NCI-H128 (cell line): ENCODE data around the gene ZFYVE28.
"Not testable (repeated sequence)": the region's sequence is repeated elsewhere in the genome, so short reads cannot be mapped to it uniquely, and the experiment has no call there.

Experiments
- DNase-seq: peaks from one replicate; lab custom pipeline; 2025; ENCODE audit not compliant: unreplicated experiment; lab: John Stamatoyannopoulos, UW

Gene ZFYVE28

DNA sequence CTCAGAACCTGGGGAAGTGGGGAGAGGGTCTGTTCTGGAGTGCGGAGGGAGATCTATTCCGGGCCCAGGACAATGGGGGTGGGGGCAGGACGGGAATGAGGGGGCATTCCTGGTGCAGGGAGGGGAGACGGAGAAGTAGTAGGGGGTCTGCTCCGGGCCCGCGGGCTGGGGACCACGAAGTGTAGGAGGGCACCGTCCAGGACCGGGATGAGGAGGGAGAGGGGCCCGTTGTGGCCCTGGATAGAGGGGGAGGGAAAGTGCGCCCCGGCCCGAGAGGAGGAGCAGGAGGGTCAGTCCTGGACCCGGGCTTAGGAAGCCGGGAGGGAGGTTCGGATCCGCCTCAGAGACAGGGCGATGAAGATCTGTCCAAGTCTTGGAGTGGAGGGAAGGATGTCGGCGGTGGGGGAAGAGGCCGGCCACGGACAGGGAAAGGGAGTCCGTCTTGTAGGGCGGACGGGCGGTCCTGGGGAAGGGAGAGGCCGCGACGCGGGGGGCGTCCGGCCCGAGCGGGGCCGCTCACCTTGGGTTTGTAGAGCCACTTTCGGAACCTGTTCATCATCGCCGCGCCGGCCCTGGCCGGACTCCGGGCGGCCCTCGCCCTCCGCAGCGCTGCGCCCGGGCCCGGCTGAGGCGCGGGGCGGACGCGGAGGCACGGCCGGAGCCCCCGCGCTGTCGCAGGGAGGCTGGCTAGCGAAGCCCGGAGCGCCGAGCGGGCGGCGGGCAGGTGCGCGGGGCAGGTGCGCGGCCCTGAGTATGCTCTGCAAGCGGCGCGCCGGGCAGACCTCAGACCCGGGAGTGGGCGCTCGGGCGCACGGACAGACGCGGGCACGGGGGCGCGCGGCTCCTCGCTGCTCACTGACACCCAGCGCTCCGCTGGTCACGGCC, at the start of gene ZFYVE28:
TSS of gene ZFYVE28 (minus strand) at position 881 of the 885 bp plus-strand sequence. CDS start at position 559, 322 bp downstream.
- DNase-seq, result no peak

GRCh38 chr4:2465544-2465943, 47.1 kb upstream of the ZFYVE28 start:
- DNase-seq, result not testable (repeated sequence)

DNA sequence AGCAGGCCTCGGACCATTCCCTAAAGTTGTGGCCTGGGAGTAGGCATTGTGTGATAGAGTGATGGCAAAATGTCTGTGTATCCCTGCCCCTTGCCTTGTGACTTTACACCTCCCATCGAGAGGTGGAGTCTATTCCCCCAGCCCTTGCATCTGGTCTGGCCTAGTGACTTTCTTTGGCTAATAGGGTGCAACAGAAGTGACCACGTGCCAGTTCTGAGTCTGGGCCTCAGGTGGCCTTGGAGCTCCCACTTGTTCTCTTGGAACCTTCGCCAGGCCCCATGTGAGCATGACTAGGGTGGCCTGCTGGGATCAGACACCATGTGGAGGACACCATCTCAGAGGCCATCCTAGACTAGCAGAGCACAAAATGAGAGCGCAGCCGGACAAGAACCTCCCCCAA, 46.6 kb upstream of the ZFYVE28 start:
- no peak for DNase-seq

- DNase-seq, result no peak
Measured at GRCh38 chr4:2462992-2463762, 44.7 kb upstream of the ZFYVE28 start.

DNA sequence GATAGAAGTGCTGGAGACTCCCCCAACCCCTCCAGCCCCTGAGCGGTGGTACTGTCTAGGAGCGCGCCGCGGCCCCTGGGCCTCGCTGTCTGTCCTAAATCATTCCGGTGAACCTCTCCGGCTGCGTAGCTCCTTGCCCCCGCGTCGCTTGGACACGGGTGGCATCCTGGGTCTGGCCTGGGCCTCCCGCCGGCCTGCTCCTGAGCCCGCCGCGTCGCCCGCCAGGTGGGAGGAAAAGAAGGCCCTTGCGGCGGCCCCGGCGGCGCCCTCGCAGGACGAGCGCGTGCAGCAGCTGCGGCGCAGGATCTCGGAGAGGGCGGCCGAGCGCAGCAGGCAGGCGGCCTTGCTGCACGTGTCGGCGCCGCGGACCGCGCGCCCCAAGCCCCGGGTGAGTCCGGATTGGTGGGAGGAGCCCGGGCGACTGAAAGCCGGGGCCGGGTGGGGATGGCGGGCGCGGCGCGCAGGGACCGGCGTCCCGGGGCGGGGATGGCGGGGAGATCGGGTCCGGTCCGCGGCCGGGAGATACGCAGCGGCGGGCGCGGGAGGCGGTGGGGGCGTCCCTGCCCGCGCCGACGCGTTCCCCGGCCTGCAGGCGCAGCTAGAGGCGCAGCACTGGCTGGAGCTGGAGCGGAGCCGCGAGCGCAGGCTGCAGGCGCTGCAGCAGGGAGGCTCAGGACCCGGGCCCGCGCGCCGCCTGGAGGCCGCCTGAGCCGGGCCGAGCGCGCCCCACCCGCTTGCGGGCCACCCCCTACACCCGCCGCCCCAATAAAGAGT, 44.0 kb upstream of the ZFYVE28 start:
- no peak for DNase-seq

GRCh38 chr4:2461246-2461960, 43.0 kb upstream of the ZFYVE28 start:
- DNase-seq, result no peak

DNA sequence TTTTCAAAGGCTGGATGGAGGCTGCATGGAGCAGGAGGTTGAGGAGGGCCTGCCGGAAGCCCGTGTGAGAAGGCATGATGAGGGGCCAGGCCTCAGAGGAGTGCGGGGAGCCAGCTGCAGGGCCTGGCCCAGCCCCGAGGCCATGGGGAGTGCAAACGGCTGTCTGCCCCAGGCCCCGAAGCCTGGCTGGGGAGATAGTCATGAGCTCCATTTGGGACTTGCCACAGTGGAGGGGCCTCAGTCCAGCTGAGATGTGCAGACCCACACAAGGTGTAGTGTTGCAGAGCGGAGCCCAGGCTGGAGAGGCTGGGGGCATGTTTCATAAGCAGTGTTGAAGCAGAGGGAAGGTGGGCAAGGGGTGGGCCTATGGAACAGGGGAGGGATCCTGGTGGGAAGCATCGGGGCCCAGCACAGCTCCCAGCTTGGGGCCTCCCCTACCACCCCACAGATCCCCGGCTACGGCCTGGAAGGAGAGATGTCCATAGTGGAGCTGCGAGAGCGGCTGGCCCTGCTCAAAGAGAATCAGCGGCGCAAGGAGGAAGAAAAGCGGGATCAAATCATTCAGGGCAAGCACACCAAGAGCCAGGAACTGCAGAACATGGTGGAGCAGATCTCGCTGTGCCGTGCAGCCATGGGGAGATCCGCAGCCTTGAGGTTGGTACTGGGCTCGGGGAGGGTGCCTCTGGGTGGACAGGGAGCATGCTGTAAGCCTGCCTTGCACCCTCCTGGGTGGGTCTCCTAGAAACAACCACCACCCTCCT, 41.3 kb upstream of the ZFYVE28 start:
- DNase-seq, result no peak

- no peak for DNase-seq
Measured at GRCh38 chr4:2458546-2459491, 40.4 kb upstream of the ZFYVE28 start.

DNA sequence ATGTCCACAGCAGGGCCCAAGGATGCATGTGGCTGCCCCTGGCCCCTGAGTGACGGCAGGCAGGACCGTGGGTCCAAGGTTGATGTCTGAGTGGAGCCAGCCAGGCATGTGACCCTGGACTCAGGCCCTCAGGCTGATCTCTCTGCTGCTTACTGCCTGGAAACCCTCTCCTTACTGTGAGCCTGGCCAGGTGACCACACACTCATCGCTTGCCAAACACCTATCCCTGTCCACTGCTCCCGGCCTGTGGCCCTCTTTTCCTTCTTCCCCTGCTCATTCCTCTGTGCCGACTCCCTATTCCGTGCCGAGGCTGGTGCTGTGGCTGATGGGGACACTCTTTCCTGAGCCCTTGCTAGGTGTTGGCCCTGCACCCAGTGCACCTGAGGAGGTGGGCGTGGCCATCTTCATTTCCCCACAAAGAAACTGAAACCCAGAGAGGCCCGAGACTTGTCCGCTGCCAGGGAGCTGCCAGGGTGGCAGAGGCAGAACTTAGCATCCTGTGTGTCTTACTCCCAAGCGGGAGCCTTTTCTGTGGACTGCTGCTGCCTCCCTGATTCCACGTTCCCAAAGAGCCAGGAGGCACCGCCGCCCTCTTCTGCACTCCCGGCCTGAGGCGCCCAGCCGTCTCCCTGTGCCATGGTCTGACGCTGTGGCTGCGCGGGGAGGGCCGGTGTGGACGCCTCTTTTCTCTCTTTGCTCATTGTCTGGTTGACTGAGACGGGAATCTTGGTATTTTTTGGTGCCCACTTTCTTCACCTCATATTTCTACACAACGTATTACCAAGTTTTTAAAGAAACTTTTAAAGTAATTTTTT, 39.2 kb upstream of the ZFYVE28 start:
- no peak for DNase-seq

- no peak for DNase-seq
Measured at GRCh38 chr4:2451821-2452785, 33.7 kb upstream of the ZFYVE28 start.

DNA sequence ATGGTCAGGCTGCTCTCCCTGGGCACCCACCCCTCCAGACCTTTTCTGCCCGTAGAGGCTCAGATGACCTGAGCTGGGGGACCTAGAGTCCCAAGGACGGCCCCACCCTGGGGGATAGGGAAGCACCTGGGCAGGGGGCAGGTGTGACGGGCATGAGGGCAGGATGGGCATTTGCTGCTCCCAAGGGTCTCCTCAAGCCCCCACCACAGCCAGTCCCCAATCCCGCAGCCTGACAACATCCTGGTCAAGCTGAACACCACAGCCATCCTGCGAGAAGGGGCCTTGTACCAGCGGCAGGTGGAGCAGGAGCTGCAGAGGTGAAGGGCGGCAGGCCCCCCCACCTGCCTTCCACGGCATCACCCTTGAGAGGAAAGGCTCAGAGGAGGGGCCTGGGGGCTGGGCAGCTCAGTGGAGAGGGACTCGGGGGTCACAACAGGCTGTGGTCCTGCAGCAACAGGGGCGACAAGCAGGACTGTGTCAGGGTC, 32.6 kb upstream of the ZFYVE28 start:
- no peak for DNase-seq

DNA sequence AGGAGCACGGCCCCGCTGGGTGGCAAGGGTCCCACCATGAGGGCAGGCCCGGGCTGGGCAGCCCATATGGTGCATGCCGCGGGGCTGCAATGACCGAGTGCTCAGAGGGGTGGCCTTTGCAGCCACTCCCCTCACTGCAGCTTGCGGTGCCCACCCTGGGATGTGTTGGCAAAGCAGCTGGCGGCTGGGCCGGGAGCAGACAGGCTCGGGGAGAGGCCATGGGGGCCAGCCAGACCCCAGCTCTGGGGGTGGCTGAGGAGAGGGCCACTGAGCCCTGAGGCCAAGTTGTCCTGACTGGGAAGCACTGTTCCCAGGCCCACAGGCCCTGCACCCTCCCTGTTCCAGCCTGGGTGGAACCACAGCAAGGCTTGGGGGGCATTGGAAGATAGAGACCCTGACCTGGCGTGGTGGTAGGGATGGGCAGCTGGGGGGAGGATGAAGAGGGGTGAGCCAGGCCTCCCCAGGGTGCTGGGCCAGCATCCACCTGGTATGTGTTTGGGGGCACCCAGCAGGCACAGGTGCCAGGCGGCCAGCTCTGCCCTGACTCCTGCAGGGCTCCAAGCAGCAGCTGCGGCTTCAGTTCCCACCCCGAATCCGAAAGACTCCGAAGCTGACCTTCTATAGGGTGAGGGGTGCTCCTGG, 32.1 kb upstream of the ZFYVE28 start:
- DNase-seq, result no peak

GRCh38 chr4:2449511-2450392, 31.3 kb upstream of the ZFYVE28 start:
- no peak for DNase-seq

- DNase-seq, result no peak
Measured at GRCh38 chr4:2449051-2449450, 30.6 kb upstream of the ZFYVE28 start.

DNA sequence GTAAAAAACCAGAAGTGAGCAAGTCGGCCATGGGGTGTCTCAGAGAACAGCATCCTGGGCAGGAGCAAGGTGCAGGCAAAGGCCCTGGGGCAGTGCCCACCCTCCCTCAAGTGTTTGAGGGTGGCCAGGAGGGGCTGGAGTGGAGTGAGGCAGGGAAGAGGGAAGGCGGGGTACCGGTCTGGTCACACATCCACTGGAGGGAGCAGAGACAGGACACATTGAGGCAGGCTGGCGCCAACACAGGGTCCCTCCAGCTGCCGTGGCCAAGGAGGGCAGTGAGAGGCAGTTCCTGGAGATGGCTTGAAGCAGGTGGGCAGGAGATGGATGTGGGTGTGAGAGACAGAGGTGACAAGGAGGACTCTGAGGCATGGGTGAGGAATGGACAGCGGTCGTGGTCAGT, 30.1 kb upstream of the ZFYVE28 start:
- no peak for DNase-seq
